Kidney tubule cell (primary cell): ENCODE results near the gene CCDC185.
A peak's percentile ranks its signal among the peaks of the same experiment; 100 is the strongest.
"Not testable (repeated sequence)": the region's sequence is repeated elsewhere in the genome, so short reads cannot be mapped to it uniquely, and the experiment has no call there.

Experiments used
- DNase-seq: peaks from one replicate; pipeline ENCODE4 v3.0.0-alpha.2; 2018; ENCODE audit warnings: low spot score

CCDC185 gene

GRCh38 chr1:223394706-223395105 is 1.5 kb downstream of the CCDC185 start:
- DNase-seq, result no peak

- DNase-seq, result not testable (repeated sequence)
Measured at GRCh38 chr1:223399393-223399792, 6.2 kb downstream of the CCDC185 start.

GRCh38 chr1:223401873-223402789 is 8.9 kb downstream of the CCDC185 start:
- DNase-seq, result peak; percentile 90

- no peak for DNase-seq
Measured at GRCh38 chr1:223402790-223403142, 9.6 kb downstream of the CCDC185 start.

GRCh38 chr1:223403184-223403815 is 10.1 kb downstream of the CCDC185 start:
- peak; percentile 12 for DNase-seq

GRCh38 chr1:223405507-223405906 is 12.3 kb downstream of the CCDC185 start:
- no peak for DNase-seq

GRCh38 chr1:223410036-223410435 is 16.8 kb downstream of the CCDC185 start:
- DNase-seq, result no peak

GRCh38 chr1:223411309-223411708 is 18.1 kb downstream of the CCDC185 start:
- no peak for DNase-seq

GRCh38 chr1:223411710-223412109 is 18.5 kb downstream of the CCDC185 start:
- no peak for DNase-seq

- DNase-seq, result no peak
Measured at GRCh38 chr1:223413216-223413615, 20.0 kb downstream of the CCDC185 start.

GRCh38 chr1:223417444-223417843 is 24.2 kb downstream of the CCDC185 start:
- DNase-seq, result peak; percentile 94

GRCh38 chr1:223417903-223418663 is 24.9 kb downstream of the CCDC185 start:
- DNase-seq, result no peak

GRCh38 chr1:223419115-223419514 is 25.9 kb downstream of the CCDC185 start:
- DNase-seq, result no peak

- DNase-seq, result no peak
Measured at GRCh38 chr1:223419561-223419960, 26.3 kb downstream of the CCDC185 start.

- DNase-seq, result no peak
Measured at GRCh38 chr1:223421025-223421424, 27.8 kb downstream of the CCDC185 start.

GRCh38 chr1:223421676-223422075 is 28.5 kb downstream of the CCDC185 start:
- peak; percentile 17 for DNase-seq

- DNase-seq, result no peak
Measured at GRCh38 chr1:223422911-223423310, 29.7 kb downstream of the CCDC185 start.

- DNase-seq, result peak; percentile 37
Measured at GRCh38 chr1:223423641-223424233, 30.5 kb downstream of the CCDC185 start.

GRCh38 chr1:223425550-223425949 is 32.3 kb downstream of the CCDC185 start:
- no peak for DNase-seq

- no peak for DNase-seq
Measured at GRCh38 chr1:223426936-223427335, 33.7 kb downstream of the CCDC185 start.

GRCh38 chr1:223429313-223429731 is 36.1 kb downstream of the CCDC185 start:
- peak; percentile 65 for DNase-seq

- DNase-seq, result peak; percentile 70
Measured at GRCh38 chr1:223429821-223430220, 36.6 kb downstream of the CCDC185 start.
